CD14-positive monocyte (primary cell): Measurements from ENCODE around the gene MBTD1. TPM values are rescaled to one million over a fixed set of nuclear protein-coding genes. Genes with fewer than 3 reads are reported as not detected.

ENCODE experiments used
- DNase-seq, 3 donors: peaks; one replicate each; pipeline ENCODE4 v3.0.0-alpha.2; 2011 to 2022
- H2AFZ ChIP-seq: 2 replicates; pipeline ENCODE4 v1.6.0; 2012; ENCODE audit warnings: mild to moderate bottlenecking, low read depth, low read length, inconsistent platforms; ENCODE audit not compliant: insufficient read depth, poor library complexity, severe bottlenecking
- H3K27ac ChIP-seq, 2 donors: 1 replicate in 1 of 2; 2 replicates in 1 of 2; pipeline ENCODE4 v1.5.1; 2012 to 2013; ENCODE audit warnings: low read length in 2 of 2, control low read depth in 1 of 2, inconsistent platforms in 1 of 2, low read depth in 1 of 2, mild to moderate bottlenecking in 1 of 2
- H3K27me3 ChIP-seq, 2 donors: one replicate each; pipeline versions ENCODE4 v1.6.0 to v1.6.1; 2011 to 2013; ENCODE audit warnings: low read length in 2 of 2; ENCODE audit not compliant: control insufficient read depth in 2 of 2, insufficient read depth in 2 of 2
- H3K36me3 ChIP-seq, 2 donors: replicated peaks in 1 of 2; 1 replicate in 1 of 2; 2 replicates in 1 of 2; pipeline versions ENCODE4 v1.5.1 to v1.6.1; 2012 to 2013; ENCODE audit warnings: low read length in 2 of 2, control low read depth in 1 of 2, inconsistent platforms in 1 of 2, mild to moderate bottlenecking in 1 of 2; ENCODE audit not compliant: insufficient read depth in 2 of 2, control insufficient read depth in 1 of 2
- H3K4me1 ChIP-seq, 2 donors: 1 replicate in 1 of 2; 2 replicates in 1 of 2; pipeline versions ENCODE4 v1.5.1 to v1.6.1; 2012 to 2013; ENCODE audit warnings: low read length in 2 of 2, control low read depth in 1 of 2, inconsistent platforms in 1 of 2, mild to moderate bottlenecking in 1 of 2, moderate library complexity in 1 of 2; ENCODE audit not compliant: insufficient read depth in 2 of 2, control insufficient read depth in 1 of 2
- H3K4me2 ChIP-seq: replicated peaks from 2 replicates; pipeline ENCODE3; 2012; ENCODE audit warnings: low read length, moderate library complexity, mild to moderate bottlenecking; ENCODE audit not compliant: poor library complexity, severe bottlenecking; ENCODE audit errors: extremely low read depth
- H3K4me3 ChIP-seq, 3 experiments: fragments of 200-600 bp in 1 of 3; sonication (generic) in 1 of 3; replicated peaks in 1 of 3; 1 replicate in 2 of 3; 2 replicates in 1 of 3; pipeline ENCODE4 v1.5.1; 2011 to 2013; ENCODE audit warnings: low read length in 3 of 3, mild to moderate bottlenecking in 3 of 3, control low read depth in 2 of 3, low read depth in 2 of 3, inconsistent platforms in 1 of 3, moderate library complexity in 1 of 3
- H3K79me2 ChIP-seq: 2 replicates; pipeline ENCODE4 v1.6.0; 2012; ENCODE audit warnings: mild to moderate bottlenecking, control low read depth, inconsistent platforms, low read length, moderate library complexity; ENCODE audit not compliant: insufficient read depth
- H3K9ac ChIP-seq: 2 replicates; pipeline ENCODE4 v1.6.0; 2017; ENCODE audit warnings: low read length, mild to moderate bottlenecking; ENCODE audit not compliant: insufficient read depth, poor library complexity, severe bottlenecking
- H3K9me3 ChIP-seq, 2 donors: replicated peaks in 1 of 2; 1 replicate in 1 of 2; 2 replicates in 1 of 2; pipeline versions ENCODE4 v1.5.1 to v1.6.1; 2012 to 2013; ENCODE audit warnings: low read length in 2 of 2, control low read depth in 1 of 2; ENCODE audit not compliant: control insufficient read depth in 1 of 2, insufficient read depth in 1 of 2
- H4K20me1 ChIP-seq: 2 replicates; pipeline ENCODE4 v1.6.0; 2012; ENCODE audit warnings: mild to moderate bottlenecking, low read length, control low read depth, moderate library complexity; ENCODE audit not compliant: insufficient read depth
- H3K27ac Mint-ChIP-seq, 7 donors: one replicate each; pipeline ENCODE4 v1.8.0; 2020; ENCODE audit warnings: mild to moderate bottlenecking in 7 of 7, mixed read lengths in 7 of 7, moderate library complexity in 6 of 7, inconsistent platforms in 2 of 7
- H3K27me3 Mint-ChIP-seq, 3 donors: one replicate each; pipeline ENCODE4 v1.8.0; 2021 to 2022; ENCODE audit warnings: low read depth in 3 of 3, mild to moderate bottlenecking in 3 of 3, mixed read lengths in 3 of 3, moderate library complexity in 3 of 3, inconsistent platforms in 1 of 3
- H3K36me3 Mint-ChIP-seq, 2 donors: one replicate each; pipeline ENCODE4 v1.8.0; 2020; ENCODE audit warnings: mixed read lengths in 2 of 2, inconsistent platforms in 1 of 2, mild to moderate bottlenecking in 1 of 2
- H3K4me1 Mint-ChIP-seq: one replicate; pipeline ENCODE4 v1.8.0; 2020; ENCODE audit warnings: mild to moderate bottlenecking, mixed read lengths
- H3K4me3 Mint-ChIP-seq, 2 donors: one replicate each; pipeline ENCODE4 v1.8.0; 2020; ENCODE audit warnings: mild to moderate bottlenecking in 2 of 2, mixed read lengths in 2 of 2, moderate library complexity in 1 of 2
- H3K9me3 Mint-ChIP-seq, 7 donors: one replicate each; pipeline ENCODE4 v1.8.0; 2020 to 2022; ENCODE audit warnings: mixed read lengths in 7 of 7, mild to moderate bottlenecking in 6 of 7, moderate library complexity in 6 of 7, inconsistent platforms in 2 of 7
- WGBS: methylation state at CpG from one replicate; pipeline ENCODE4 v1.1.5; 2013; ENCODE audit warnings: missing lambda C conversion rate; ENCODE audit not compliant: insufficient coverage; 5-methylcytosine and 5-hydroxymethylcytosine counted together
- intact Hi-C, 2 donors: fragments of 100-400 bp; cut with micrococcal nuclease; formaldehyde crosslinking; loops; one replicate each; pipeline versions ENCODE4 v1.15.0 to v1.15.1; 2023
- polyA plus RNA-seq, 3 donors: library from polyadenylated mRNA; depleted of rRNA in 1 of 3; unstranded in 2 of 3; stranded (reverse) in 1 of 3; fragments of 300-500 nt in 2 of 3; fragments of >200 nt in 1 of 3; fragmentation: Illumina TruSeq in 2 of 3; gene quantifications; 1 replicate in 2 of 3; 2 replicates in 1 of 3; pipeline ENCODE4 v1.2.3, GENCODE V29; 2012 to 2021
- TF ChIP-seq, protein P1 (sequence below): fragments of 200-600 bp; IDR thresholded peaks from one replicate; pipeline ENCODE4 v1.8.0; 2022; ENCODE audit warnings: antibody characterized with exemption, mild to moderate bottlenecking

Gene MBTD1
- polyA plus RNA-seq, 3 donors: 5.9 to 11.3 (median 10.0) TPM

- 87% methylated on average over 3 of the region's 4 CpGs for WGBS
- Histone ChIP-seq H4K20me1 (peaks cover 9% of the 10 kb centered on the region), H3K27me3 (no peaks in the 10 kb centered on the region), H3K9me3 (no peaks in the 10 kb centered on the region), H3K4me1 (no peaks in the 10 kb centered on the region), H2AFZ (no peak overlapping the region), H3K9ac (no peak overlapping the region), H3K4me2 (no peak overlapping the region), H3K4me3 (no peak overlapping the region), H3K36me3 (peaks cover 3 to 4% of the 10 kb centered on the region in 2 donors), H3K79me2 (peaks cover 14% of the 10 kb centered on the region), H3K27ac (no peak overlapping the region)
- intact Hi-C loops: no loop called here
- no peaks in the 10 kb centered on the region for H3K27me3 Mint-ChIP-seq
- H3K4me1 Mint-ChIP-seq: peaks cover 5% of the 10 kb centered on the region
- H3K36me3 Mint-ChIP-seq: peaks cover 3 to 30% of the 10 kb centered on the region in 2 donors
- TF ChIP-seq, protein P1, sequence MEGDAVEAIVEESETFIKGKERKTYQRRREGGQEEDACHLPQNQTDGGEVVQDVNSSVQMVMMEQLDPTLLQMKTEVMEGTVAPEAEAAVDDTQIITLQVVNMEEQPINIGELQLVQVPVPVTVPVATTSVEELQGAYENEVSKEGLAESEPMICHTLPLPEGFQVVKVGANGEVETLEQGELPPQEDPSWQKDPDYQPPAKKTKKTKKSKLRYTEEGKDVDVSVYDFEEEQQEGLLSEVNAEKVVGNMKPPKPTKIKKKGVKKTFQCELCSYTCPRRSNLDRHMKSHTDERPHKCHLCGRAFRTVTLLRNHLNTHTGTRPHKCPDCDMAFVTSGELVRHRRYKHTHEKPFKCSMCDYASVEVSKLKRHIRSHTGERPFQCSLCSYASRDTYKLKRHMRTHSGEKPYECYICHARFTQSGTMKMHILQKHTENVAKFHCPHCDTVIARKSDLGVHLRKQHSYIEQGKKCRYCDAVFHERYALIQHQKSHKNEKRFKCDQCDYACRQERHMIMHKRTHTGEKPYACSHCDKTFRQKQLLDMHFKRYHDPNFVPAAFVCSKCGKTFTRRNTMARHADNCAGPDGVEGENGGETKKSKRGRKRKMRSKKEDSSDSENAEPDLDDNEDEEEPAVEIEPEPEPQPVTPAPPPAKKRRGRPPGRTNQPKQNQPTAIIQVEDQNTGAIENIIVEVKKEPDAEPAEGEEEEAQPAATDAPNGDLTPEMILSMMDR: no peak
- no peak for DNase-seq
- peak overlapping the region in 2 of 7 donors; percentile 15 to 46 for H3K27ac Mint-ChIP-seq
- no peaks in the 10 kb centered on the region for H3K9me3 Mint-ChIP-seq
- H3K4me3 Mint-ChIP-seq: no peak overlapping the region
Measured at GRCh38 chr17:51244041-51244440, 15.8 kb downstream of the MBTD1 start.

DNA sequence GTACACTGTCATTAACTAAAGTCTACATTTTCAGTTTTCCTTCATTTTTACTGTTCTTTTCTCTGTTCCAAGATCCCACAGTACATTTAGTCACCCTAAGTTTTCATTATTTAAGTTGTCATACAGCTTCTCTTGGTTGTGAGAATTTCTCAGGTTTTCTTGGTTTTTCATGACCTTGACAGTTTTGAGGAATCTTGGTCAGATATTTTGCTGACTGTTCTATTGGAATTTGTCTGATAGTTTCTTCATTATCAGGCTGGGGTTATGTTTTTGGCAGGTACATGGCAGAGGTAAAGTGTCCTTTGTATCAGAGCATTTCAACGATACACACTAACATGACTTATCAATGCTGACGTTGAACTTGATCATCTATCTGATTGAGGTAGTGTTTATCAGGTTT is 19.6 kb downstream of the MBTD1 start:
- intact Hi-C loops: no loop called here
- Mint-ChIP-seq H3K27ac (no peak overlapping the region), H3K4me1 (peaks cover 17% of the 10 kb centered on the region), H3K36me3 (peaks cover 2 to 15% of the 10 kb centered on the region in 2 donors), H3K27me3 (no peaks in the 10 kb centered on the region), H3K4me3 (no peak overlapping the region), H3K9me3 (no peaks in the 10 kb centered on the region)
- no peak overlapping the region for H3K9ac ChIP-seq
- H3K79me2 ChIP-seq: peaks cover 35% of the 10 kb centered on the region
- no peaks in the 10 kb centered on the region for H3K9me3 ChIP-seq
- H3K36me3 ChIP-seq: no peaks in the 10 kb centered on the region
- H3K4me1 ChIP-seq: peaks cover 10 to 13% of the 10 kb centered on the region in 2 donors
- no peak overlapping the region for H3K4me3 ChIP-seq
- TF ChIP-seq, protein P1: no peak
- WGBS: no CpG with 5 or more reads among the region's 2 CpGs
- DNase-seq: no peak
- peaks cover 44% of the 10 kb centered on the region for H4K20me1 ChIP-seq
- no peak overlapping the region for H3K27ac ChIP-seq
- H3K27me3 ChIP-seq: no peaks in the 10 kb centered on the region
- no peak overlapping the region for H3K4me2 ChIP-seq
- H2AFZ ChIP-seq: no peak overlapping the region
